Lung (tissue), 12 donors: ENCODE results near the gene ARHGEF33. TPM values are rescaled to one million over a fixed set of nuclear protein-coding genes. Genes with fewer than 3 reads are reported as not detected.

Experiments used
- ATAC-seq: fragments of 200-7000 bp; cut with Tn5 transposase; one replicate; pipeline ENCODE4 v1.9.1; 2020; ENCODE audit warnings: moderate number of reproducible peaks; ENCODE audit not compliant: insufficient read depth, low FRiP score
- DNase-seq, 3 donors: peaks; one replicate each; pipeline ENCODE4 v3.0.0-alpha.2; 2013 to 2017
- H3K27ac ChIP-seq, 2 donors: one replicate each; pipeline ENCODE4 v1.5.1; 2013; ENCODE audit warnings: mild to moderate bottlenecking in 2 of 2, moderate library complexity in 2 of 2, control low read depth in 1 of 2, inconsistent platforms in 1 of 2, low read depth in 1 of 2, low read length in 1 of 2
- H3K27me3 ChIP-seq, 3 donors: one replicate each; pipeline ENCODE4 v1.5.1; 2013; ENCODE audit warnings: low read length in 2 of 3; ENCODE audit not compliant: control insufficient read depth in 3 of 3, insufficient read depth in 3 of 3
- H3K36me3 ChIP-seq, 4 donors: one replicate each; pipeline ENCODE4 v1.5.1; 2013; ENCODE audit warnings: low read length in 4 of 4, mild to moderate bottlenecking in 1 of 4, moderate library complexity in 1 of 4; ENCODE audit not compliant: control insufficient read depth in 4 of 4, insufficient read depth in 4 of 4
- H3K4me1 ChIP-seq, 5 donors: one replicate each; pipeline ENCODE4 v1.5.1; 2013; ENCODE audit warnings: low read length in 5 of 5, mild to moderate bottlenecking in 2 of 5, moderate library complexity in 1 of 5; ENCODE audit not compliant: control insufficient read depth in 5 of 5, insufficient read depth in 5 of 5
- H3K4me3 ChIP-seq: one replicate; pipeline ENCODE4 v1.5.1; 2013; ENCODE audit warnings: mild to moderate bottlenecking, control low read depth, moderate library complexity
- H3K9ac ChIP-seq, 2 donors: one replicate each; pipeline ENCODE4 v1.5.1; 2013; ENCODE audit warnings: low read length in 2 of 2, control low read depth in 1 of 2; ENCODE audit not compliant: insufficient read depth in 1 of 2
- H3K9me3 ChIP-seq, 4 donors: one replicate each; pipeline ENCODE4 v1.5.1; 2013; ENCODE audit warnings: low read length in 3 of 4, mild to moderate bottlenecking in 1 of 4, moderate library complexity in 1 of 4; ENCODE audit not compliant: control insufficient read depth in 4 of 4, insufficient read depth in 3 of 4
- WGBS, 2 donors: extraction: QIAGEN DNeasy Blood & Tissue Kit; methylation state at CpG; one replicate each; pipeline ENCODE4 v1.1.7; 2013; 5-methylcytosine and 5-hydroxymethylcytosine counted together
- polyA plus RNA-seq, 2 donors: library from polyadenylated mRNA; stranded (reverse); fragments of 200-250 nt; gene quantifications; one replicate each; pipeline ENCODE4 v1.2.1, GENCODE V29; 2013
- total RNA-seq, 2 donors: library from RNA; depleted of rRNA in 1 of 2; stranded (reverse); fragments of >200 nt in 1 of 2; gene quantifications; one replicate each; pipeline ENCODE4 v1.2.1, GENCODE V29; 2014 to 2021
- TF ChIP-seq, protein P1 (sequence below): IDR thresholded peaks from 2 replicates; pipeline ENCODE4 v1.5.1; 2012; ENCODE audit warnings: mild to moderate bottlenecking; ENCODE audit errors: control extremely low read depth, extremely low read depth
- donor health status: control.
- donor health status: control.
- donor health status: Bipolar disorder and iron deficiency.
- donor health status: healthy.
- donor health status: DM: yes; HTN: yes; CAD: no.

ARHGEF33 gene
- total and polyA plus RNA-seq, 4 donors, result 0.23 to 5.5 (median 0.68) TPM

- Histone ChIP-seq H3K4me3 (no peak overlapping the region), H3K27me3 (no peaks in the 10 kb centered on the region), H3K4me1 (peaks cover 0 to 11% (median 0%) of the 10 kb centered on the region in 5 donors), H3K9me3 (peaks cover 0 to 2% (median 0%) of the 10 kb centered on the region in 4 donors), H3K36me3 (no peaks in the 10 kb centered on the region), H3K27ac (no peak overlapping the region), H3K9ac (no peak overlapping the region)
- TF ChIP-seq, protein P1, sequence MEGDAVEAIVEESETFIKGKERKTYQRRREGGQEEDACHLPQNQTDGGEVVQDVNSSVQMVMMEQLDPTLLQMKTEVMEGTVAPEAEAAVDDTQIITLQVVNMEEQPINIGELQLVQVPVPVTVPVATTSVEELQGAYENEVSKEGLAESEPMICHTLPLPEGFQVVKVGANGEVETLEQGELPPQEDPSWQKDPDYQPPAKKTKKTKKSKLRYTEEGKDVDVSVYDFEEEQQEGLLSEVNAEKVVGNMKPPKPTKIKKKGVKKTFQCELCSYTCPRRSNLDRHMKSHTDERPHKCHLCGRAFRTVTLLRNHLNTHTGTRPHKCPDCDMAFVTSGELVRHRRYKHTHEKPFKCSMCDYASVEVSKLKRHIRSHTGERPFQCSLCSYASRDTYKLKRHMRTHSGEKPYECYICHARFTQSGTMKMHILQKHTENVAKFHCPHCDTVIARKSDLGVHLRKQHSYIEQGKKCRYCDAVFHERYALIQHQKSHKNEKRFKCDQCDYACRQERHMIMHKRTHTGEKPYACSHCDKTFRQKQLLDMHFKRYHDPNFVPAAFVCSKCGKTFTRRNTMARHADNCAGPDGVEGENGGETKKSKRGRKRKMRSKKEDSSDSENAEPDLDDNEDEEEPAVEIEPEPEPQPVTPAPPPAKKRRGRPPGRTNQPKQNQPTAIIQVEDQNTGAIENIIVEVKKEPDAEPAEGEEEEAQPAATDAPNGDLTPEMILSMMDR, result peak; percentile 59
- DNase-seq (peak; percentile 67 to 83 (median 75)), ATAC-seq (peak; percentile 38)
- WGBS, 2 donors, result 59 to 67% methylated on average over 11 of the region's 11 CpGs
Measured at GRCh38 chr2:38947241-38948239, 57.9 kb downstream of the ARHGEF33 start.

DNA sequence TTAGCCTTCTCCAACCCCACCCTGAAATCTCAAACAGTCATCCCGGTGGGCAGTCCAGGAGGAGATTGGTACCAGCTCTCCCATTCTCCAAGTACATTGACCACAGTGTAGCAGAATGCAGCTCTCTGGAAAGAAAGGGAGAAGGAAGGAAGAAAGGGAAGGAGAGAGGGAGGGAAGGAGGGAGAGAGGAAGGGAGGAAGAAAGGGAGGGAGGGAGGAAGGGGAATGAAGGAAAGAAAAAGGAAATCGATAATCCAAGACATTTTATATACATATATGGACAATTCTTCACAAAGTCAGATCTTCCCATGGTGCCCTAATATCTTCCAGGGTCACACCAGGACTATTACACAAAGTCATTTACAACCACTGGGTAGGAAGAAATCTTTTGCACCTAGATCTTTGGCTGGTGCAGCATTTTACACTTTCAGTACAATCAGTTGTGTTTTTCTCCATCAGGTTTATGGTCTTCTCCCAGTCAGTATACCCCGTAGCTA is 58.8 kb downstream of the ARHGEF33 start:
- H3K27ac ChIP-seq, result no peak overlapping the region

DNA sequence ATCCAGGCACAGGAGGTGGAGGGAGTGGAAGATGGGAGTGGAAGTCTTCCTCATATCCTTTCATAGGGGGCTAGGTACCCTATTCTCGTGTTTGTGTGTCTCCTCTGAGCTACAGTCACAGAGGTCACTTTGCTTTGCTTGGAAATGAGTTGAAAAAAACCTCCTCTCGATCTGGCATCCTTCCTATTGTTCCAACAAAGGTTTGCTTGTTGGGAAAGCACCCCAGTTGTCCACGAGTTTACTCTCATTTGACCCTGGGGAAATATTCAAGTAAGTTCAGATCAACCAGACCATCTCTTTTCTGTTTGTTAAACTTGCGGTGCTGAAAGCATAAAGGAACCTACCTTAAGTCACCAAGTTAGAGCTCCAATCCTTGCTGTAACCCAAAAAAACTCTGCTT is 59.3 kb downstream of the ARHGEF33 start:
- 79% methylated on average over 4 of the region's 4 CpGs for WGBS, 2 donors
- DNase-seq (no peak), ATAC-seq (no peak)
- Histone ChIP-seq H3K9me3 (peaks cover 0 to 2% (median 0%) of the 10 kb centered on the region in 4 donors), H3K4me1 (peaks cover 0 to 11% (median 0%) of the 10 kb centered on the region in 5 donors), H3K27ac (no peak overlapping the region), H3K36me3 (no peaks in the 10 kb centered on the region), H3K9ac (no peak overlapping the region), H3K4me3 (no peak overlapping the region), H3K27me3 (no peaks in the 10 kb centered on the region)
- TF ChIP-seq, protein P1, result no peak

More for the DNA sequence above, 58.8 kb downstream of the ARHGEF33 start:
- peaks cover 0 to 11% (median 0%) of the 10 kb centered on the region in 5 donors for H3K4me1 ChIP-seq
- H3K27me3 ChIP-seq, result no peaks in the 10 kb centered on the region
- TF ChIP-seq, protein P1, result no peak
- H3K4me3 ChIP-seq, result no peak overlapping the region
- no peak for ATAC-seq
- WGBS, 2 donors, result 84 to 96% methylated on average over 3 of the region's 3 CpGs
- H3K9me3 ChIP-seq, result peaks cover 0 to 2% (median 0%) of the 10 kb centered on the region in 4 donors
- DNase-seq, result no peak
- no peaks in the 10 kb centered on the region for H3K36me3 ChIP-seq
- H3K9ac ChIP-seq, result no peak overlapping the region
